Measurements from ENCODE around the gene TNS1. TPM values are rescaled to one million over a fixed set of nuclear protein-coding genes. Genes with fewer than 3 reads are reported as not detected.

Gene TNS1
- total and polyA plus RNA-seq, 7 experiments from 2014 or later: 0.50 to 5.0 (median 0.81) TPM; not detected in 2

DNA sequence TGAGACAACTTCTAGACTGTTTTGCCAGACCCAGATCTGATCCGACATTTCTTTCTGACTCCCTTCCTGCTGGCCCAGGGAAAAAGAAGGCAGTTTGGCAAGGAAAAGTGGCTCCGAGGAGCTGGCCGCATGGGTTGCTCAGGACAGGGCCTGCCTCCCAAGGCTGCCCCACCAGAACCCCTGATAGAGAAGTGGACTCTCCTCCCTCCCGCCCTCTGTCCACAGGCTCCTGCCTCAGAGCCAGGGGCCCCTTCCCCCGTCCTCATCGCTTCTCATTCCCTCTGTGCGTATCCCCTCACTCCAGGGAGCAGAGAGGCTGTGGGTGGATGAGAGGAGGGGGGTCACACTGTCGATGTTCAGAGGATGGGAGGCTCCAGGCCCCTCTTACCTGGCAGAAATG is 110.2 kb downstream of the TNS1 start:
- Mint-ChIP-seq H3K36me3 (no peaks in the 10 kb centered on the region), H3K4me3 (no peak overlapping the region), H3K4me1 (no peaks in the 10 kb centered on the region), H3K27ac (no peak overlapping the region), H3K9me3 (no peaks in the 10 kb centered on the region), H3K27me3 (no peaks in the 10 kb centered on the region)
- no peaks in the 10 kb centered on the region for H3K9me3 ChIP-seq (ENCODE audit: control insufficient read depth in 2 of 3, low read length in 3 of 3)
- ChIA-PET POLR2A (no interaction called here), CTCF (no interaction called here)
- H3K36me3 ChIP-seq (ENCODE audit: control insufficient read depth in 2 of 3, insufficient read depth in 3 of 3, low read length in 3 of 3): no peaks in the 10 kb centered on the region
- no peak for ATAC-seq
- DNase-seq: no peak
- intact Hi-C loops (cut with micrococcal nuclease): no loop called here
- H3K4me3 ChIP-seq (ENCODE audit: low read length): no peak overlapping the region
- H3K4me1 ChIP-seq (ENCODE audit: control insufficient read depth in 2 of 2, insufficient read depth in 2 of 2, low read length in 2 of 2): no peaks in the 10 kb centered on the region
- no peak overlapping the region for H3K27ac ChIP-seq (ENCODE audit: low read depth, low read length)
- no peaks in the 10 kb centered on the region for H3K27me3 ChIP-seq (ENCODE audit: control insufficient read depth in 2 of 2, insufficient read depth in 2 of 2, low read length in 2 of 2)

GRCh38 chr2:217890445-217890844 is 112.3 kb downstream of the TNS1 start:
- no peaks in the 10 kb centered on the region for H3K4me1 ChIP-seq (ENCODE audit: control insufficient read depth in 2 of 2, insufficient read depth in 2 of 2, low read length in 2 of 2)
- Mint-ChIP-seq H3K4me1 (peaks cover 0 to 4% (median 0%) of the 10 kb centered on the region in 7 donors), H3K9me3 (peaks cover 0 to 1% (median 0%) of the 10 kb centered on the region in 11 donors), H3K36me3 (no peaks in the 10 kb centered on the region), H3K27me3 (peaks cover 0 to under 1% (median 0%) of the 10 kb centered on the region in 5 donors), H3K4me3 (no peak overlapping the region), H3K27ac (no peak overlapping the region)
- no peak overlapping the region for H3K4me3 ChIP-seq (ENCODE audit: low read length)
- POLR2A ChIA-PET: no interaction called here
- H3K36me3 ChIP-seq (ENCODE audit: control insufficient read depth in 2 of 3, insufficient read depth in 3 of 3, low read length in 3 of 3): no peaks in the 10 kb centered on the region
- no peak overlapping the region for H3K27ac ChIP-seq (ENCODE audit: low read depth, low read length)
- intact Hi-C loops (cut with micrococcal nuclease): no loop called here
- CTCF ChIA-PET: interaction anchor here (0.8 kb wide), 1 partner anchor 104 kb away, joined by 5 read pairs; no protein-coding TSS in a partner anchor
- ATAC-seq: no peak
- no peaks in the 10 kb centered on the region for H3K9me3 ChIP-seq (ENCODE audit: control insufficient read depth in 2 of 3, low read length in 3 of 3)
- DNase-seq: no peak
- H3K27me3 ChIP-seq (ENCODE audit: control insufficient read depth in 2 of 2, insufficient read depth in 2 of 2, low read length in 2 of 2): no peaks in the 10 kb centered on the region

- Histone ChIP-seq H3K4me3 (ENCODE audit: low read length) (no peak overlapping the region), H3K9me3 (ENCODE audit: control insufficient read depth in 2 of 3, low read length in 3 of 3) (no peaks in the 10 kb centered on the region), H3K4me1 (ENCODE audit: control insufficient read depth in 2 of 2, insufficient read depth in 2 of 2, low read length in 2 of 2) (no peaks in the 10 kb centered on the region), H3K36me3 (ENCODE audit: control insufficient read depth in 2 of 3, insufficient read depth in 3 of 3, low read length in 3 of 3) (no peaks in the 10 kb centered on the region), H3K27me3 (ENCODE audit: control insufficient read depth in 2 of 2, insufficient read depth in 2 of 2, low read length in 2 of 2) (no peaks in the 10 kb centered on the region), H3K27ac (ENCODE audit: low read depth, low read length) (no peak overlapping the region)
- H3K36me3 Mint-ChIP-seq: no peaks in the 10 kb centered on the region
- peaks cover 0 to 4% (median 0%) of the 10 kb centered on the region in 5 donors for H3K27me3 Mint-ChIP-seq
- no peak overlapping the region for H3K27ac Mint-ChIP-seq
- ChIA-PET POLR2A (no interaction called here), CTCF (interaction anchor here (0.8 kb wide), 1 partner anchor 103 kb away, joined by 5 read pairs; no protein-coding TSS in a partner anchor)
- no peak for ATAC-seq
- peaks cover 0 to 4% (median 0%) of the 10 kb centered on the region in 7 donors for H3K4me1 Mint-ChIP-seq
- H3K4me3 Mint-ChIP-seq: no peak overlapping the region
- H3K9me3 Mint-ChIP-seq: peaks cover 0 to 1% (median 0%) of the 10 kb centered on the region in 11 donors
- no peak for DNase-seq
- intact Hi-C loops (cut with micrococcal nuclease): no loop called here
Observed at GRCh38 chr2:217889656-217890055, 113.1 kb downstream of the TNS1 start.

DNA sequence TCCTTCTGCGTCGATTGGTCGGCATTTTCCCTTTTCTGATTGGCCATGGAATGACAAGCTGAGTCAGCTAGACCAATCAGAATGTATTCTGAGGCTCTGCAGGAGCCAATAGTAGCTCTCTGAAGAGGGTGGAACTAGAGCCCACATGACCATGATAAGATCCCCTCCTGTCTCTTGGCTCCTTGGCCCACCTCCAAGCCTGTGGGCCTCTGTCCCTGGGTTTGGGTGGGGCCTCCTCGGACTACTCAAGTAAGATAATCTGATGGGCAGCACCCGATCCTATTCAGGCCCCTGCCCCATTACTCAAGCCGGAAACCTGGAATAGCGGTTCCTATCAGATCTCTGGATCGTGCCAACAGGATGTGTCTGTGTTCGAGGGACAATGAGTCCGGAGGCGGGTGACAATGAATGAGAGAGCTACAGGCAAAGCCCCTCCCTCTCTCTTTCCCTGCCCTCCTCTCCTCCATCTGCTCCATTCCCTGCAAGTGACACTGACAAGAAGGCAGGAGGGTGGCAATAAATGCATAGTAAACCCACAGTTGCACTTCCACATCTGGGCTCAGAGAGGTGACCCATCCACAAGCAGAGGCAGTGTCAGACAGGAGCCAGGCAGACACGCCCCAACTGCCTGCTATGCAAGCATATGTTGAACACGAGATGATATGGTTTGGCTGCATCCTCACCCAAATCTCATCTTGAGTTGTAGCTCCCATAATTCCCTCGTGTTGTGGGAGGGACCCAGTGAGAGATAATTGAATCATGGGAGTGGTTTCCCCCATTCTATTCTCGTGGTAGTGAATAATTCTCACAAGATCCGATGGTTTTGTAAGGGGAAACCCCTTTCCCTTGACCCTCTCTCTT is 114.7 kb downstream of the TNS1 start:
- ATAC-seq: no peak
- H3K36me3 Mint-ChIP-seq: no peaks in the 10 kb centered on the region
- H3K4me1 Mint-ChIP-seq: peaks cover 0 to 4% (median 0%) of the 10 kb centered on the region in 7 donors
- H3K4me1 ChIP-seq (ENCODE audit: control insufficient read depth in 2 of 2, insufficient read depth in 2 of 2, low read length in 2 of 2): no peaks in the 10 kb centered on the region
- intact Hi-C loops (cut with micrococcal nuclease): loop anchor here (2.0 kb wide), 2 partner anchors 147 to 181 kb away; partner anchors contain the start of gene RUFY4 (in 1 of the 2)
- H3K4me3 Mint-ChIP-seq: no peak overlapping the region
- peaks cover 0 to 9% (median 0%) of the 10 kb centered on the region in 5 donors for H3K27me3 Mint-ChIP-seq
- H3K27ac ChIP-seq (ENCODE audit: low read depth, low read length): no peak overlapping the region
- no peak overlapping the region for H3K27ac Mint-ChIP-seq
- CTCF ChIA-PET: interaction anchor here (1.1 to 3.0 kb wide), 4 partner anchors 26 to 134 kb away, joined by 3 to 28 read pairs (median 10); no protein-coding TSS in a partner anchor
- no peaks in the 10 kb centered on the region for H3K9me3 ChIP-seq (ENCODE audit: control insufficient read depth in 2 of 3, low read length in 3 of 3)
- no peaks in the 10 kb centered on the region for H3K27me3 ChIP-seq (ENCODE audit: control insufficient read depth in 2 of 2, insufficient read depth in 2 of 2, low read length in 2 of 2)
- no peak for DNase-seq
- POLR2A ChIA-PET: no interaction called here
- H3K36me3 ChIP-seq (ENCODE audit: control insufficient read depth in 2 of 3, insufficient read depth in 3 of 3, low read length in 3 of 3): no peaks in the 10 kb centered on the region
- H3K9me3 Mint-ChIP-seq: peaks cover 0 to 1% (median 0%) of the 10 kb centered on the region in 11 donors
- H3K4me3 ChIP-seq (ENCODE audit: low read length): no peak overlapping the region

GRCh38 chr2:217886720-217887309 is 116.0 kb downstream of the TNS1 start:
- H3K27me3 Mint-ChIP-seq: peaks cover 0 to 9% (median 0%) of the 10 kb centered on the region in 5 donors
- POLR2A ChIA-PET: no interaction called here
- H3K4me3 ChIP-seq (ENCODE audit: low read length): no peak overlapping the region

GRCh38 chr2:217886091-217886490 is 116.7 kb downstream of the TNS1 start:
- no peak for DNase-seq
- H3K9me3 Mint-ChIP-seq: peaks cover 0 to 1% (median 0%) of the 10 kb centered on the region in 11 donors
- no peaks in the 10 kb centered on the region for H3K9me3 ChIP-seq (ENCODE audit: control insufficient read depth in 2 of 3, low read length in 3 of 3)
- H3K27me3 Mint-ChIP-seq: peaks cover 0 to 9% (median 0%) of the 10 kb centered on the region in 5 donors
- intact Hi-C loops (cut with micrococcal nuclease): loop anchor here (1.0 to 2.0 kb wide), 5 partner anchors 97 to 183 kb away; partner anchors contain the start of gene RUFY4 (in 1 of the 2)
- no peaks in the 10 kb centered on the region for H3K36me3 Mint-ChIP-seq
- H3K4me3 Mint-ChIP-seq: no peak overlapping the region
- H3K27ac Mint-ChIP-seq: no peak overlapping the region
- H3K4me1 ChIP-seq (ENCODE audit: control insufficient read depth in 2 of 2, insufficient read depth in 2 of 2, low read length in 2 of 2): no peaks in the 10 kb centered on the region
- no peak overlapping the region for H3K4me3 ChIP-seq (ENCODE audit: low read length)
- ChIA-PET CTCF (interaction anchor here (0.6 to 3.0 kb wide), 5 partner anchors 10 to 126 kb away, joined by 3 to 28 read pairs (median 4); no protein-coding TSS in a partner anchor), POLR2A (no interaction called here)
- no peaks in the 10 kb centered on the region for H3K27me3 ChIP-seq (ENCODE audit: control insufficient read depth in 2 of 2, insufficient read depth in 2 of 2, low read length in 2 of 2)
- H3K27ac ChIP-seq (ENCODE audit: low read depth, low read length): no peak overlapping the region
- no peak for ATAC-seq
- H3K36me3 ChIP-seq (ENCODE audit: control insufficient read depth in 2 of 3, insufficient read depth in 3 of 3, low read length in 3 of 3): no peaks in the 10 kb centered on the region
- H3K4me1 Mint-ChIP-seq: peaks cover 0 to 4% (median 0%) of the 10 kb centered on the region in 7 donors

More at GRCh38 chr2:217886720-217887309, 116.0 kb downstream of the TNS1 start:
- H3K27ac Mint-ChIP-seq: no peak overlapping the region
- H3K4me1 ChIP-seq (ENCODE audit: control insufficient read depth in 2 of 2, insufficient read depth in 2 of 2, low read length in 2 of 2): no peaks in the 10 kb centered on the region
- CTCF ChIA-PET: interaction anchor here (0.5 to 3.0 kb wide), 8 partner anchors 9 to 166 kb away, joined by 3 to 28 read pairs (median 4); no protein-coding TSS in a partner anchor
- peak; percentile 11 to 58 (median 41) for DNase-seq
- peak; percentile 69 for ATAC-seq
- no peak overlapping the region for H3K27ac ChIP-seq (ENCODE audit: low read depth, low read length)
- peaks cover 0 to 1% (median 0%) of the 10 kb centered on the region in 11 donors for H3K9me3 Mint-ChIP-seq
- intact Hi-C loops (cut with micrococcal nuclease): loop anchor here (1.0 to 2.0 kb wide), 5 partner anchors 98 to 182 kb away; partner anchors contain the start of gene RUFY4 (in 1 of the 2)
- H3K4me3 Mint-ChIP-seq: no peak overlapping the region
- no peaks in the 10 kb centered on the region for H3K36me3 Mint-ChIP-seq
- H3K27me3 ChIP-seq (ENCODE audit: control insufficient read depth in 2 of 2, insufficient read depth in 2 of 2, low read length in 2 of 2): no peaks in the 10 kb centered on the region
- H3K36me3 ChIP-seq (ENCODE audit: control insufficient read depth in 2 of 3, insufficient read depth in 3 of 3, low read length in 3 of 3): no peaks in the 10 kb centered on the region
- H3K9me3 ChIP-seq (ENCODE audit: control insufficient read depth in 2 of 3, low read length in 3 of 3): no peaks in the 10 kb centered on the region
- H3K4me1 Mint-ChIP-seq: peaks cover 0 to 4% (median 0%) of the 10 kb centered on the region in 7 donors
